Transverse colon (tissue), 4 donors: Measurements from ENCODE around the gene SYAP1.
"Not testable (repeated sequence)": the region's sequence is repeated elsewhere in the genome, so short reads cannot be mapped to it uniquely, and the experiment has no call there.

Source experiments
- CTCF ChIP-seq, 5 experiments: fragments of 200-600 bp in 3 of 5; fragments of 450-650 bp in 2 of 5; sonication (generic) in 3 of 5; IDR thresholded peaks; 1 replicate in 2 of 5; 2 replicates in 3 of 5; pipeline ENCODE4 v1.5.1; 2016 to 2017; ENCODE audit warnings: antibody characterized with exemption in 5 of 5, inconsistent platforms in 3 of 5, mild to moderate bottlenecking in 2 of 5, moderate library complexity in 1 of 5
- POLR2AphosphoS5 ChIP-seq, 3 donors: sonication (generic); formaldehyde crosslinking; IDR thresholded peaks; one replicate each; pipeline ENCODE4 v1.6.1; 2016; ENCODE audit warnings: antibody characterized with exemption in 3 of 3

DNA sequence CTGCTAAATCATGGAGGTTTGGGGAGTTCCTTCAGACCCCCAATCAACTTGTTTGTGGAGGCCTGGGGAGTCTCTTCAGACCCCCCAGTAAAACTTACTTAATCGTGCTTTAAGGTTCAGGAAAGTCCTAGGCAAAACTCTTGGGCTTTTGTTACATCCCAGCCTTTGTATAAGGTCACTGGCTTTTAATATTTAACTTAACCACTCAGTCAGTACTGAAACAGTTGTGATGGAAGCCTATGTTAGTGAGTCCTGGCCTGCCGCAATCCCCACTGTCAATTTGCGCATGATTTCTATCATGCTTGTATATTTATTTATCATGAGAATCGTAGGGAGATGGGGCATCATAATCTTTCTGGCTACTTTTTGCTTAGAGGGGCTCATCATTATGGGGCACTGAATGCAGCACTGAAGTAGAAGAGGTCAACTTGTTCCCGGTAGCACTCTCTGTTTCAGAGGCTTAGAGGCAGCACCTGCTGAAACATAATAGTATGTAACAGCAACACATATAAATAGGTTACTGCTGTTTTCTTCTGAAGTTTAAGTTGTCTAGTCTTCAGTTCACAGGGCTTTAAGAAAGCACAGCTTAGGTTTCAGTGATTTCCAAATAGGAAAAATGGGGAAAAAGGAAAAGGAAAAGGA lies 7.1 kb downstream of the SYAP1 start:
- not testable (repeated sequence) for TF ChIP-seq CTCF, POLR2AphosphoS5 (IDR thresholded peaks at IDR 0.05)
